Fibroblast of skin of left quadriceps (primary cell): Measurements from ENCODE around the gene C2CD4C.
"Not testable (repeated sequence)": the region's sequence is repeated elsewhere in the genome, so short reads cannot be mapped to it uniquely, and the experiment has no call there.

Experiments
- DNase-seq, 2 experiments: peaks; one replicate each; pipeline ENCODE4 v3.0.0-alpha.2; 2013; ENCODE audit warnings: low read depth in 2 of 2

Gene C2CD4C

GRCh38 chr19:438416-438958, 29.5 kb upstream of the C2CD4C start:
- DNase-seq, result no peak

- DNase-seq, result no peak
Observed at GRCh38 chr19:437041-437440, 28.1 kb upstream of the C2CD4C start.

- no peak for DNase-seq
Observed at GRCh38 chr19:436413-436950, 27.5 kb upstream of the C2CD4C start.

GRCh38 chr19:435707-436412, 26.9 kb upstream of the C2CD4C start:
- DNase-seq, result no peak

- DNase-seq, result no peak
Observed at GRCh38 chr19:435056-435706, 26.2 kb upstream of the C2CD4C start.

- no peak for DNase-seq
Observed at GRCh38 chr19:434152-434960, 25.4 kb upstream of the C2CD4C start.

- no peak for DNase-seq
Observed at GRCh38 chr19:430701-431100, 21.8 kb upstream of the C2CD4C start.

- DNase-seq, result no peak
Observed at GRCh38 chr19:428149-428548, 19.2 kb upstream of the C2CD4C start.

GRCh38 chr19:427675-428074, 18.7 kb upstream of the C2CD4C start:
- not testable (repeated sequence) for DNase-seq

- no peak for DNase-seq
Observed at GRCh38 chr19:426725-427445, 17.9 kb upstream of the C2CD4C start.

- DNase-seq, result no peak
Observed at GRCh38 chr19:425056-425455, 16.1 kb upstream of the C2CD4C start.

GRCh38 chr19:424546-424945, 15.6 kb upstream of the C2CD4C start:
- DNase-seq, result no peak

GRCh38 chr19:423691-424466, 14.9 kb upstream of the C2CD4C start:
- no peak for DNase-seq

GRCh38 chr19:422917-423226, 13.9 kb upstream of the C2CD4C start:
- DNase-seq, result not testable (repeated sequence)

GRCh38 chr19:422213-422916, 13.4 kb upstream of the C2CD4C start:
- no peak for DNase-seq

GRCh38 chr19:419721-420515, 11.0 kb upstream of the C2CD4C start:
- DNase-seq, result no peak

GRCh38 chr19:418761-419671, 10.1 kb upstream of the C2CD4C start:
- DNase-seq, result no peak

GRCh38 chr19:416416-416815, 7.5 kb upstream of the C2CD4C start:
- no peak for DNase-seq
